Fibroblast of lung (primary cell): ENCODE results near the gene DSTYK. TPM values are rescaled to one million over a fixed set of nuclear protein-coding genes. Genes with fewer than 3 reads are reported as not detected.

ENCODE experiments used
- DNase-seq, 2 donors: peaks; one replicate each; pipeline versions ENCODE4 v3.0.0 to v3.0.0-alpha.2; 2010; ENCODE audit warnings: low read depth in 2 of 2
- H2AFZ ChIP-seq: 2 replicates; pipeline ENCODE4 v1.5.1; 2012; ENCODE audit warnings: low read length, control low read depth, inconsistent platforms
- H3K27ac ChIP-seq: 2 replicates; pipeline ENCODE4 v1.5.1; 2011; ENCODE audit warnings: low read length, control low read depth; ENCODE audit not compliant: insufficient read depth
- H3K27me3 ChIP-seq: 2 replicates; pipeline ENCODE4 v1.5.1; 2011; ENCODE audit warnings: mild to moderate bottlenecking, low read length; ENCODE audit not compliant: control insufficient read depth, insufficient read depth
- H3K36me3 ChIP-seq: 2 replicates; pipeline ENCODE4 v1.5.1; 2011; ENCODE audit warnings: low read length; ENCODE audit not compliant: control insufficient read depth, insufficient read depth
- H3K4me1 ChIP-seq: 2 replicates; pipeline ENCODE4 v1.5.1; 2011; ENCODE audit warnings: low read length; ENCODE audit not compliant: control insufficient read depth, insufficient read depth; ENCODE audit errors: extremely low read depth
- H3K4me2 ChIP-seq: 2 replicates; pipeline ENCODE4 v1.5.1; 2011; ENCODE audit warnings: low read length, control low read depth; ENCODE audit not compliant: insufficient read depth; ENCODE audit errors: extremely low read depth
- H3K4me3 ChIP-seq, 4 experiments: fragments of 200-600 bp in 1 of 4; sonication (generic) in 1 of 4; replicated peaks in 1 of 4; 2 replicates each; pipeline ENCODE4 v1.5.1; 2011 to 2016; ENCODE audit warnings: low read length in 4 of 4, low read depth in 3 of 4, mild to moderate bottlenecking in 3 of 4, control low read depth in 2 of 4, inconsistent platforms in 1 of 4, mixed read lengths in 1 of 4; ENCODE audit not compliant: insufficient read depth in 1 of 4; ENCODE audit errors: control extremely low read depth in 1 of 4
- H3K79me2 ChIP-seq: 2 replicates; pipeline ENCODE4 v1.5.1; 2012; ENCODE audit warnings: mild to moderate bottlenecking, low read length, inconsistent platforms; ENCODE audit not compliant: control insufficient read depth, insufficient read depth
- H3K9ac ChIP-seq: 2 replicates; pipeline ENCODE4 v1.5.1; 2011; ENCODE audit warnings: mild to moderate bottlenecking, low read length, control low read depth; ENCODE audit not compliant: insufficient read depth
- H3K9me3 ChIP-seq: 2 replicates; pipeline ENCODE4 v1.5.1; 2012; ENCODE audit warnings: low read depth, low read length; ENCODE audit not compliant: control insufficient read depth, insufficient read depth
- H4K20me1 ChIP-seq: 2 replicates; pipeline ENCODE4 v1.5.1; 2011; ENCODE audit warnings: low read length; ENCODE audit not compliant: control insufficient read depth, insufficient read depth; ENCODE audit errors: extremely low read depth
- CTCF ChIP-seq, 2 donors: IDR thresholded peaks in 1 of 2; conservative IDR thresholded peaks in 1 of 2; 1 replicate in 1 of 2; 2 replicates in 1 of 2; pipeline ENCODE4 v1.5.1; 2011 to 2012; ENCODE audit warnings: low read length in 2 of 2, control low read depth in 1 of 2, inconsistent platforms in 1 of 2, low read depth in 1 of 2, mild to moderate bottlenecking in 1 of 2
- EZH2 ChIP-seq: IDR thresholded peaks from 2 replicates; pipeline ENCODE4 v1.5.1; 2012; ENCODE audit warnings: low read length, control low read depth, mild to moderate bottlenecking; ENCODE audit errors: missing control alignments
- polyA plus RNA-seq, 2 donors: library from polyadenylated mRNA; depleted of rRNA in 1 of 2; stranded (reverse) in 1 of 2; unstranded in 1 of 2; fragments of >200 nt; gene quantifications; 2 replicates each; pipeline ENCODE4 v1.2.1, GENCODE V29; 2011 to 2012; ENCODE audit warnings: missing spikeins in 1 of 2
- total RNA-seq: library from RNA; depleted of rRNA; stranded (reverse); fragments of >200 nt; gene quantifications from 2 replicates; pipeline ENCODE4 v1.2.1, GENCODE V29; 2014

Gene DSTYK
- total and polyA plus RNA-seq, 2 donors (not counting 1 experiment from before 2014, with no cell fraction given): 24.5 to 42.6 TPM

DNA sequence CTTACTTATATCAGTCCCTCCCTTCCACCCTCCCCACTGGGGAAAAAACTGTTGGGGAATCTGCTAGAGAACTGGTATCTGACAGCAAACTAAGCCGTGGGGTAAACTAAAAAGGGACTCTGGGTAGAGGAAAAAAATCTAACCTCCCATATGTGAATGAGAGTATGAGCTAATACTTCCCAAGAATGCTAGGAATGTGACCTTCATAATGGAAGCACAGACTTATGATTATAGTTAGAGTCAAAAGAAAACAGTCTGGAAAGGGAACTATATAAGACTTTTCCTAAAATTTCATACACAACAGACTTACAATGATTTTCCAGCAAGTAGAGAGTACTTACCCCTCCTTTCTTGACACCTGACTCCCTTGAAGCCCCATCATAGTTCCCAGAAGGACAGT lies 66.8 kb downstream of the DSTYK start:
- Histone ChIP-seq H2AFZ (no peak overlapping the region), H3K27me3 (no peaks in the 10 kb centered on the region), H3K27ac (peak overlapping the region; percentile 46), H3K4me3 (no peak overlapping the region), H3K4me1 (peaks cover 25% of the 10 kb centered on the region), H3K4me2 (peak overlapping the region; percentile 59), H3K9me3 (no peaks in the 10 kb centered on the region), H4K20me1 (no peaks in the 10 kb centered on the region), H3K36me3 (no peaks in the 10 kb centered on the region), H3K9ac (no peak overlapping the region), H3K79me2 (no peaks in the 10 kb centered on the region)
- no peak for TF ChIP-seq CTCF (conservative IDR thresholded peaks at IDR 0.05 in 1 of 2, IDR thresholded peaks at IDR 0.05 in 1 of 2; ENCODE audit: low read depth in 1 of 2, low read length in 2 of 2)
- TF ChIP-seq EZH2: no peak
- peak; percentile 59 to 76 for DNase-seq

DNA sequence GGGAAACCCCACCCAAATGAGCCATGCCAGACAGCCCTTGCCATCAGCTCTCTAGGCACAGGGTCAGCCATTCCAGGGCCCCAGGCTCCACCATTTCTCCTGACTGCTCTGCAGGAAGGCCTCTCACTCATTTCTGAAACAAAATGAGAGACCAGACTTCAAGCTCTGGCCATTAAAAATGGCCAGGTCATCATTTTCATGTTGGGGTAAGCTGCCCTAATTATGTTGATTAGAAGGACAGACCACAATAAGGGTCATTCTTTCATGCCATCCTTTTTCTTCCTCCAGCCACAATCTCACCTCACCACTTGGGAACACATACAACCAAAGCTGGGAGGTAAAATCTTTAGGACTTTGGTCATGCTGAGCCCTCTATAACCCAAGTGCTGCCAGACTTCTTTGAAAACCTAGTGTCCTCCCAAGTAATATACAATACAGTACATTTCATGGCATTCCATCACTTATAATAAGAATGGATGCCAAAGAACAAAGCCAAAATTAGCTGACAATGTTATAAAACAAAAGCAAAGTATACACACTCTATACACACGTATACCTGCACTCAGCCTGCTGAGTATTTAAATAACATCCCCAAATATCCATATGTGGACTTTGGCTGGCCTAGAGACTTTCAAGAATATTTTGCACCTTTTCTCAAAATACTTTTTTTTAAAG lies 67.3 kb downstream of the DSTYK start:
- Histone ChIP-seq H3K79me2 (no peaks in the 10 kb centered on the region), H2AFZ (no peak overlapping the region), H3K4me3 (no peak overlapping the region), H3K27me3 (no peaks in the 10 kb centered on the region), H3K4me2 (peak overlapping the region; percentile 59), H3K4me1 (peaks cover 25% of the 10 kb centered on the region), H3K9ac (no peak overlapping the region), H3K27ac (peak overlapping the region; percentile 46), H3K9me3 (no peaks in the 10 kb centered on the region), H4K20me1 (no peaks in the 10 kb centered on the region), H3K36me3 (no peaks in the 10 kb centered on the region)
- no peak for TF ChIP-seq CTCF (conservative IDR thresholded peaks at IDR 0.05 in 1 of 2, IDR thresholded peaks at IDR 0.05 in 1 of 2; ENCODE audit: low read depth in 1 of 2, low read length in 2 of 2)
- TF ChIP-seq EZH2: no peak
- no peak for DNase-seq

- TF ChIP-seq CTCF (conservative IDR thresholded peaks at IDR 0.05 in 1 of 2, IDR thresholded peaks at IDR 0.05 in 1 of 2; ENCODE audit: low read depth in 1 of 2, low read length in 2 of 2) (no peak), EZH2 (no peak)
- H3K9me3 ChIP-seq: no peaks in the 10 kb centered on the region
- no peak overlapping the region for H3K27ac ChIP-seq
- H3K4me3 ChIP-seq: no peak overlapping the region
- H4K20me1 ChIP-seq: no peaks in the 10 kb centered on the region
- no peak overlapping the region for H3K9ac ChIP-seq
- H3K4me1 ChIP-seq: peaks cover 24% of the 10 kb centered on the region
- no peak overlapping the region for H2AFZ ChIP-seq
- H3K36me3 ChIP-seq: no peaks in the 10 kb centered on the region
- no peak overlapping the region for H3K4me2 ChIP-seq
- no peaks in the 10 kb centered on the region for H3K79me2 ChIP-seq
- no peak for DNase-seq
- no peaks in the 10 kb centered on the region for H3K27me3 ChIP-seq
Measured at GRCh38 chr1:205142102-205142469, 69.4 kb downstream of the DSTYK start.
